Measurements from ENCODE around the gene PTGR2. TPM values are rescaled to one million over a fixed set of nuclear protein-coding genes. Genes with fewer than 3 reads are reported as not detected.

Gene PTGR2
- total RNA-seq, 1 experiment from 2014 or later: 6.5 TPM

DNA sequence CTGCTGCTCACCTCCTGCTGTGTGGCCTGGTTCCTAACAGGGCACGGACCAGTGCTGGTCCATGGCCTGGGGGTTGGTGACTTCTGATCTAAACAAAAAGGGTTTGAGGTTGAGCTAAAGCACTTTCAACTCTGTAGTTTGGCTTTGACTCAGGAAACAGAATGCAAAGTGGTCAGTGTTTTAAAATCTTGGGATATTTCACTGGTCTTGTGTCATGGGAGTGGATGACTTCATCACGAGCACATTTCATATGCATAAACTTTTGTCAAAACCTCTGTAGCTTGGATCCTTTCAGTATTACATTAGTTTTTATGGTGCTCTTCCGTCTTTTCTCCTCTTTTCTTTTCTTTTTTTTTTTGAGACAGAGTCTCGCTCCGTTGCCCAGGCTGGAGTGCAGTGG, 72.7 kb downstream of the PTGR2 start:
- DNase-seq (ENCODE audit: low read depth): no peak
- in situ Hi-C loops (cut with HindIII; ENCODE audit: low pct_unique_long_range_greater_than_20kb, low sequenced_read_pairs): no loop called here

Other genes with a start within 250 kb of the PTGR2 start
- gene ACOT6, start 239.3 kb upstream of the PTGR2 start, total RNA-seq (2014; rRNA removed; shearing (Covaris generic); ENCODE audit: low replicate concordance): not detected in 2 replicates
- 3.7 and 18.8 TPM in 2 replicates for gene DNAL1, start 206.8 kb upstream of the PTGR2 start, total RNA-seq (2014; rRNA removed; shearing (Covaris generic); ENCODE audit: low replicate concordance)
- 41.4 and 45.4 TPM in 2 replicates for gene PNMA1, start 137.4 kb upstream of the PTGR2 start, total RNA-seq (2014; rRNA removed; shearing (Covaris generic); ENCODE audit: low replicate concordance)
- gene ZNF410, start 35.0 kb downstream of the PTGR2 start, total RNA-seq (2014; rRNA removed; shearing (Covaris generic); ENCODE audit: low replicate concordance): 45.6 and 67.7 TPM in 2 replicates
- gene FAM161B, start 98.3 kb downstream of the PTGR2 start, total RNA-seq (2014; rRNA removed; shearing (Covaris generic); ENCODE audit: low replicate concordance): 1.8 and 2.8 TPM in 2 replicates
- gene COQ6, start 98.5 kb downstream of the PTGR2 start, total RNA-seq (2014; rRNA removed; shearing (Covaris generic); ENCODE audit: low replicate concordance): 16.4 and 19.4 TPM in 2 replicates
- gene ENTPD5, start 167.5 kb downstream of the PTGR2 start, total RNA-seq (2014; rRNA removed; shearing (Covaris generic); ENCODE audit: low replicate concordance): 15.0 and 15.2 TPM in 2 replicates
- 0.87 and 1.5 TPM in 2 replicates for gene BBOF1, start 167.5 kb downstream of the PTGR2 start, total RNA-seq (2014; rRNA removed; shearing (Covaris generic); ENCODE audit: low replicate concordance)
- 20.0 and 20.1 TPM in 2 replicates for gene ALDH6A1, start 232.6 kb downstream of the PTGR2 start, total RNA-seq (2014; rRNA removed; shearing (Covaris generic); ENCODE audit: low replicate concordance)
- 8.6 and 17.6 TPM in 2 replicates for gene LIN52, start 233.1 kb downstream of the PTGR2 start, total RNA-seq (2014; rRNA removed; shearing (Covaris generic); ENCODE audit: low replicate concordance)